Measurements from ENCODE around the gene AMELX. TPM values are rescaled to one million over a fixed set of nuclear protein-coding genes. Genes with fewer than 3 reads are reported as not detected.

The AMELX gene
- total RNA-seq, 2 experiments from 2014 or later = not detected

DNA sequence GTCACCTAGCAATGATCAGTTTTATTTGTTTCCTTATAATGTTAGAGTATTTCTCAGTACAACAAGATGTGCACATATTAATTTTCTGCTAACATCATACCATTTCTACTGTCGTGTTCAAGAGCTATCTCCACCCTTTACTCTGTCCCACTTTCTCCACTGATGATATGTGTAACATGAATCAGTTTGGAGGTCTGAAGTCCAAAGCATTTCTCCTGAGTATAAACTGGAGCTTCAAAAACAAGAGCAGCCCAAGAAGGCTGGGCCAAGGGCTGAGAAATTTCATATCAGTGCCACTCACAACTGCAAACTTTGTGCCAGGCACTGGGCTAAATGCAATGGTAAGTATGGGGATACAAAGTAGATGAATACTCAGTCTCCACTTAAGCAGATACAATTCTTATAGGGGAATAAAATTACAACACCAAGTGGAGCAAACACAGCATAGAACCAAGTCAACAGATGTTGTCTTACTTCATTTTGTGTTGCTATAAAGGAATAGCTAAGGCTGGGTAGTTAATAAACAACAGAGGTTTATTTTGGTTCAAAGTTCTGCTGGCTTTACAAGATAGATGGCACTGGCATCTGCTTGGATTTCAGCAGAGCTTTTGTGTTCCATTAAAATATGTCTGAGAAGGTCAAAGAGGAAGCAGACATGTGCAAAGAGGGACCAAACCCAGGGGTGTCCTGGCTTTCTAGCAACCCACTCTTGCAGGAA lies 44.2 kb downstream of the AMELX start:
- DNase-seq (ENCODE audit: low spot score) = no peak
- Histone ChIP-seq H3K4me1 (ENCODE audit: insufficient read depth, low read length, poor library complexity, severe bottlenecking) (peaks cover 61% of the 10 kb centered on the region), H3K79me2 (ENCODE audit: insufficient read depth, low read depth, low read length) (no peaks in the 10 kb centered on the region), H3K9me3 (ENCODE audit: low read length) (no peaks in the 10 kb centered on the region), H3K4me2 (ENCODE audit: low read length) (no peak overlapping the region), H2AFZ (ENCODE audit: low read length) (no peak overlapping the region; the same call in 1 of the 2 replicates), H3K27ac (ENCODE audit: low read depth, low read length, poor library complexity, severe bottlenecking) (no peak overlapping the region), H3K36me3 (ENCODE audit: insufficient read depth, low read length) (no peaks in the 10 kb centered on the region), H3K9me2 (ENCODE audit: insufficient read depth, low read length) (no peaks in the 10 kb centered on the region), H4K20me1 (ENCODE audit: insufficient read depth, low read length) (no peaks in the 10 kb centered on the region), H3K4me3 (ENCODE audit: low read depth, low read length, poor library complexity, severe bottlenecking) (no peak overlapping the region)
- ChIA-PET POLR2A (interaction anchor here (0.9 kb wide), 1 partner anchor 13 kb away, joined by 5 read pairs; no protein-coding TSS in a partner anchor), CTCF (ENCODE audit: unreplicated experiment) (no interaction called here)
- no TSS peak for BruUV-seq (replicated peaks)
- intact Hi-C loops (cut with micrococcal nuclease; ENCODE audit: unreplicated experiment) = no loop called here
- TF ChIP-seq, protein P1, sequence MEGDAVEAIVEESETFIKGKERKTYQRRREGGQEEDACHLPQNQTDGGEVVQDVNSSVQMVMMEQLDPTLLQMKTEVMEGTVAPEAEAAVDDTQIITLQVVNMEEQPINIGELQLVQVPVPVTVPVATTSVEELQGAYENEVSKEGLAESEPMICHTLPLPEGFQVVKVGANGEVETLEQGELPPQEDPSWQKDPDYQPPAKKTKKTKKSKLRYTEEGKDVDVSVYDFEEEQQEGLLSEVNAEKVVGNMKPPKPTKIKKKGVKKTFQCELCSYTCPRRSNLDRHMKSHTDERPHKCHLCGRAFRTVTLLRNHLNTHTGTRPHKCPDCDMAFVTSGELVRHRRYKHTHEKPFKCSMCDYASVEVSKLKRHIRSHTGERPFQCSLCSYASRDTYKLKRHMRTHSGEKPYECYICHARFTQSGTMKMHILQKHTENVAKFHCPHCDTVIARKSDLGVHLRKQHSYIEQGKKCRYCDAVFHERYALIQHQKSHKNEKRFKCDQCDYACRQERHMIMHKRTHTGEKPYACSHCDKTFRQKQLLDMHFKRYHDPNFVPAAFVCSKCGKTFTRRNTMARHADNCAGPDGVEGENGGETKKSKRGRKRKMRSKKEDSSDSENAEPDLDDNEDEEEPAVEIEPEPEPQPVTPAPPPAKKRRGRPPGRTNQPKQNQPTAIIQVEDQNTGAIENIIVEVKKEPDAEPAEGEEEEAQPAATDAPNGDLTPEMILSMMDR (conservative IDR thresholded peaks at IDR 0.05; ENCODE audit: low read length) = no peak
- no peak for TF ChIP-seq EZH2phosphoT487 (IDR thresholded peaks at IDR 0.05; ENCODE audit: borderline replicate concordance, low read depth, low read length)

DNA sequence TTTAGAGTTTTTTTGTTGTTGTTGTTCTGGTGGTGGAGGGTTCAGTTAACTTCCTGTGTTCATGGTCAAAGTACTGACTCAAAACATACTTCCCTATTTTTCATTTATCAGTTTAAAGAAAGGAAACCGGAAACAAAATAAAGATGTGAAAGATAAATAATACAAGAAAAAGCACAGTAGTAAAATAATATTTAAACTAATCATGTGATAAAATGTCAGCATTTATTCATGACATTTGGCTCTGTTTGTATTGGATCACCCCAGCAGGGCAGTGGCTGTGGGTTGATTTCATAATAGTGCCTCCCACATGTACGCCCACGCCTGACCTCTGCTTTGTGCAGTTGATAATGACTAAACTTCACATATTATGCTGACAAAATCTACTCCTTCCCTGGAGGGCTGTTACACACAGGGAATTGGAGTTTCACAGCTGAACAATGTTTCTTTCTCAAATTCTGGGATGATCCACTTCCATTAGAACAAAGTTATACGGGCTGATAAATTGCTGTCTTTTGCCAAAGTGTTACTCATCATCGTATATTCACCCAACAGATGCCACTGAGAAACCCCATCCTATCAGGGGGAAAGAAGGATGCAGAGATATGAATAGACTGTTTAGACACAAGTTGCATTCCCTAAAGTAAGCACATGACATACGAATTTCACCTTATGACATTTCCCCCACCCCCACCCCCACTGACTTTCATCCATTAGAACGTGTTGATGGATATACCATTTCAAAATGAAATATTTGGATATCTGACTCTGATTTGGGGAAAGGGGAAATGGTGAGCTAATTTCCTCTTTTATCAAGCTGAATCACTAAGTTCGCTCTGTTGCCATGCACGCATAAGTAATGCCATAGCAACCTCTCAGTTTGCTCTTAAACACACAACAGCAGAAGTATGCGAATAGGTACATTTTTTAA lies 48.3 kb downstream of the AMELX start:
- H3K4me3 ChIP-seq (ENCODE audit: low read depth, low read length, poor library complexity, severe bottlenecking) = peak overlapping the region; percentile 30
- H3K27ac ChIP-seq (ENCODE audit: low read depth, low read length, poor library complexity, severe bottlenecking) = peak overlapping the region; percentile 44
- no peaks in the 10 kb centered on the region for H3K79me2 ChIP-seq (ENCODE audit: insufficient read depth, low read depth, low read length)
- TF ChIP-seq, protein P1 (conservative IDR thresholded peaks at IDR 0.05; ENCODE audit: low read length) = no peak
- no peak for TF ChIP-seq EZH2phosphoT487 (IDR thresholded peaks at IDR 0.05; ENCODE audit: borderline replicate concordance, low read depth, low read length)
- H3K36me3 ChIP-seq (ENCODE audit: insufficient read depth, low read length) = no peaks in the 10 kb centered on the region
- H3K4me2 ChIP-seq (ENCODE audit: low read length) = peak overlapping the region; percentile 48
- BruUV-seq (replicated peaks) = no TSS peak
- peak overlapping the region; percentile 94 for H2AFZ ChIP-seq (ENCODE audit: low read length)
- ChIA-PET POLR2A (interaction anchor here (0.5 kb wide), 1 partner anchor 152 kb away, joined by 3 read pairs; no protein-coding TSS in a partner anchor), CTCF (ENCODE audit: unreplicated experiment) (no interaction called here)
- no peaks in the 10 kb centered on the region for H3K9me2 ChIP-seq (ENCODE audit: insufficient read depth, low read length)
- no peaks in the 10 kb centered on the region for H4K20me1 ChIP-seq (ENCODE audit: insufficient read depth, low read length)
- H3K4me1 ChIP-seq (ENCODE audit: insufficient read depth, low read length, poor library complexity, severe bottlenecking) = peaks cover 44% of the 10 kb centered on the region
- intact Hi-C loops (cut with micrococcal nuclease; ENCODE audit: unreplicated experiment) = no loop called here
- peak; percentile 20 for DNase-seq (ENCODE audit: low spot score)
- H3K9me3 ChIP-seq (ENCODE audit: low read length) = no peaks in the 10 kb centered on the region
